H1 (cell line): ENCODE measurements around the gene OR2A14. TPM values are rescaled to one million over a fixed set of nuclear protein-coding genes. Genes with fewer than 3 reads are reported as not detected.

ENCODE experiments used
- CTCF ChIA-PET: fragments of 300-600 bp; sonication (Branson Sonifier 250); formaldehyde crosslinking; loops from one replicate; lab custom pipeline; 2021; ENCODE audit not compliant: partially characterized antibody; lab: Charles Lee
- POLR2A ChIA-PET: fragments of 300-600 bp; sonication (Branson Sonifier 250); formaldehyde crosslinking; loops from one replicate; lab custom pipeline; 2021; ENCODE audit warnings: inconsistent platforms; ENCODE audit not compliant: partially characterized antibody; lab: Charles Lee
- DNase-seq, 2 experiments: peaks; one replicate each; pipeline versions ENCODE4 v3.0.0 to v3.0.0-alpha.2; 2010 to 2022; ENCODE audit warnings: low spot score in 2 of 2, low read depth in 1 of 2, mixed read lengths in 1 of 2
- FAIRE-seq: peaks from 2 replicates; lab custom pipeline; 2011; peaks lifted over from hg19 to GRCh38; lab: Jason Lieb, UNC
- H2AFZ ChIP-seq: 2 replicates; pipeline ENCODE4 v1.8.1; 2012; ENCODE audit warnings: low read length, inconsistent platforms
- H2AK5ac ChIP-seq: 2 replicates; pipeline ENCODE4 v1.6.1; 2013; ENCODE audit warnings: low read depth, low read length
- H2BK120ac ChIP-seq: replicated peaks from 2 replicates; pipeline ENCODE3; 2013; ENCODE audit warnings: low read depth, low read length, inconsistent platforms
- H2BK12ac ChIP-seq: 2 replicates; pipeline ENCODE4 v1.6.1; 2013; ENCODE audit warnings: low read depth, low read length
- H2BK15ac ChIP-seq: 2 replicates; pipeline ENCODE4 v1.6.1; 2013; ENCODE audit warnings: low read length
- H2BK20ac ChIP-seq: 2 replicates; pipeline ENCODE4 v1.6.1; 2013; ENCODE audit warnings: low read length
- H2BK5ac ChIP-seq: 2 replicates; pipeline ENCODE4 v1.6.1; 2013; ENCODE audit warnings: low read depth, low read length
- H3K14ac ChIP-seq: 2 replicates; pipeline ENCODE4 v1.6.1; 2013; ENCODE audit warnings: inconsistent platforms; ENCODE audit not compliant: insufficient read length
- H3K18ac ChIP-seq: 2 replicates; pipeline ENCODE4 v1.6.1; 2013; ENCODE audit warnings: low read length; ENCODE audit errors: extremely low read depth
- H3K23ac ChIP-seq: 2 replicates; pipeline ENCODE4 v1.6.1; 2013; ENCODE audit warnings: inconsistent platforms; ENCODE audit not compliant: insufficient read length
- H3K23me2 ChIP-seq: 2 replicates; pipeline ENCODE4 v1.6.1; 2013; ENCODE audit warnings: low read depth, low read length
- H3K27ac ChIP-seq: 2 replicates; pipeline ENCODE4 v1.6.1; 2011; ENCODE audit warnings: low read depth, low read length, inconsistent platforms
- H3K27me3 ChIP-seq, 4 experiments: replicated peaks in 1 of 4; 1 replicate in 1 of 4; 2 replicates in 3 of 4; pipeline versions ENCODE4 v1.6.1 to v1.8.1; 2011 to 2013; ENCODE audit warnings: low read length in 3 of 4, mild to moderate bottlenecking in 3 of 4, inconsistent platforms in 2 of 4, mixed read lengths in 2 of 4, moderate library complexity in 1 of 4; ENCODE audit not compliant: control insufficient read depth in 3 of 4, insufficient read depth in 3 of 4; ENCODE audit errors: extremely low read depth in 1 of 4
- H3K36me3 ChIP-seq, 4 experiments: 2 replicates each; pipeline versions ENCODE4 v1.6.1 to v1.8.1; 2011 to 2013; ENCODE audit warnings: mild to moderate bottlenecking in 4 of 4, low read length in 3 of 4, moderate library complexity in 2 of 4, control low read depth in 1 of 4, inconsistent platforms in 1 of 4; ENCODE audit not compliant: insufficient read depth in 4 of 4, control insufficient read depth in 2 of 4
- H3K4ac ChIP-seq: replicated peaks from 2 replicates; pipeline ENCODE3; 2013; ENCODE audit warnings: low read length, low read depth, mixed read lengths, inconsistent platforms; ENCODE audit not compliant: insufficient read length
- H3K4me1 ChIP-seq, 4 experiments: replicated peaks in 1 of 4; 1 replicate in 1 of 4; 2 replicates in 3 of 4; pipeline versions ENCODE4 v1.6.1 to v1.8.1; 2011 to 2013; ENCODE audit warnings: low read length in 3 of 4, inconsistent platforms in 2 of 4, mixed read lengths in 1 of 4; ENCODE audit not compliant: insufficient read depth in 4 of 4, control insufficient read depth in 3 of 4
- H3K4me2 ChIP-seq, 2 experiments: 2 replicates each; pipeline versions ENCODE4 v1.6.1 to v1.8.1; 2011 to 2013; ENCODE audit warnings: low read depth in 2 of 2, low read length in 2 of 2, control low read depth in 1 of 2, inconsistent platforms in 1 of 2, mild to moderate bottlenecking in 1 of 2; ENCODE audit not compliant: insufficient read depth in 1 of 2
- H3K4me3 ChIP-seq, 4 experiments: fragments of 200-600, 300-600 bp in 1 of 4; sonication (generic), shearing (Covaris generic), sonication (Bioruptor Twin) in 1 of 4; 2 replicates each; pipeline versions ENCODE4 v1.5.1 to v1.8.1; 2011 to 2016; ENCODE audit warnings: low read length in 4 of 4, low read depth in 3 of 4, control low read depth in 2 of 4, inconsistent platforms in 2 of 4, mild to moderate bottlenecking in 2 of 4, mixed read lengths in 1 of 4, moderate library complexity in 1 of 4; ENCODE audit not compliant: insufficient read depth in 2 of 4; ENCODE audit errors: extremely low read depth in 1 of 4
- H3K56ac ChIP-seq: replicated peaks from 2 replicates; pipeline ENCODE3; 2013; ENCODE audit warnings: low read depth, mild to moderate bottlenecking, mixed read lengths, low read length, inconsistent platforms; ENCODE audit not compliant: insufficient read length
- H3K79me1 ChIP-seq: 2 replicates; pipeline ENCODE4 v1.6.1; 2013; ENCODE audit warnings: low read depth, low read length, control low read depth
- H3K79me2 ChIP-seq, 2 experiments: 2 replicates each; pipeline versions ENCODE4 v1.6.1 to v1.8.1; 2012 to 2013; ENCODE audit warnings: low read length in 2 of 2, mild to moderate bottlenecking in 2 of 2, inconsistent platforms in 1 of 2; ENCODE audit not compliant: insufficient read depth in 2 of 2, control insufficient read depth in 1 of 2
- H3K9ac ChIP-seq, 4 experiments: replicated peaks in 1 of 4; 1 replicate in 1 of 4; 2 replicates in 3 of 4; pipeline versions ENCODE4 v1.6.1 to v1.8.1; 2011 to 2013; ENCODE audit warnings: low read depth in 3 of 4, low read length in 3 of 4, control low read depth in 2 of 4, mild to moderate bottlenecking in 2 of 4, moderate library complexity in 2 of 4, inconsistent platforms in 1 of 4; ENCODE audit errors: extremely low read depth in 1 of 4
- H3K9me3 ChIP-seq, 2 experiments: 2 replicates each; pipeline versions ENCODE4 v1.6.1 to v1.8.1; 2012 to 2013; ENCODE audit warnings: mild to moderate bottlenecking in 2 of 2, moderate library complexity in 2 of 2, control low read depth in 1 of 2, inconsistent platforms in 1 of 2, low read depth in 1 of 2, low read length in 1 of 2, mixed read lengths in 1 of 2; ENCODE audit not compliant: insufficient read depth in 2 of 2
- H4K20me1 ChIP-seq, 2 experiments: replicated peaks in 1 of 2; 2 replicates each; pipeline versions ENCODE3 to v1.8.1; 2011 to 2013; ENCODE audit warnings: inconsistent platforms in 2 of 2, low read length in 2 of 2, mild to moderate bottlenecking in 1 of 2; ENCODE audit not compliant: insufficient read depth in 2 of 2, control insufficient read depth in 1 of 2
- H4K5ac ChIP-seq: 2 replicates; pipeline ENCODE4 v1.6.1; 2013; ENCODE audit warnings: low read length, low read depth, mixed read lengths, inconsistent platforms; ENCODE audit not compliant: insufficient read length
- H4K8ac ChIP-seq: 2 replicates; pipeline ENCODE4 v1.8.0; 2013; ENCODE audit warnings: mild to moderate bottlenecking, moderate library complexity, low read length, inconsistent platforms; ENCODE audit not compliant: insufficient read depth; ENCODE audit errors: extremely low read depth
- H4K91ac ChIP-seq: replicated peaks from 2 replicates; pipeline ENCODE3; 2013; ENCODE audit warnings: low read length, mixed read lengths, inconsistent platforms; ENCODE audit not compliant: insufficient read length
- KDM1A ChIP-seq: fragments of 200-600, 300-600 bp; sonication (generic); IDR thresholded peaks from 2 replicates; pipeline ENCODE4 v1.7.1; 2016; ENCODE audit warnings: mild to moderate bottlenecking, low read length, borderline replicate concordance
- RFX5 ChIP-seq: IDR thresholded peaks from 2 replicates; pipeline ENCODE4 v1.6.1; 2011; ENCODE audit warnings: low read depth, low read length, improper control_type of control experiment, borderline replicate concordance
- RXRA ChIP-seq: IDR thresholded peaks from 2 replicates; pipeline ENCODE4 v1.6.1; 2011; ENCODE audit warnings: low read depth, mild to moderate bottlenecking, low read length, moderate library complexity; ENCODE audit not compliant: insufficient read depth
- WGBS, 2 experiments: shearing (Covaris generic) in 1 of 2; methylation state at CpG; one replicate each; pipeline versions ENCODE4 v1.1.6 to v1.1.7; 2013 to 2015; ENCODE audit warnings: low lambda C conversion rate in 2 of 2, mixed read lengths in 2 of 2, inconsistent platforms in 1 of 2, low coverage in 1 of 2, missing lambda C conversion rate in 1 of 2; ENCODE audit not compliant: insufficient replicate concordance in 2 of 2, insufficient coverage in 1 of 2, insufficient read length in 1 of 2; ENCODE audit errors: extremely low coverage in 1 of 2, missing lambda C conversion rate in 1 of 2; 5-methylcytosine and 5-hydroxymethylcytosine counted together
- polyA plus RNA-seq, 7 experiments: library from polyadenylated mRNA; depleted of rRNA in 3 of 7; stranded (reverse) in 5 of 7; unstranded in 2 of 7; fragments of >200 nt in 5 of 7; fragments of 200-250 nt in 2 of 7; gene quantifications; 1 replicate in 5 of 7; 2 replicates in 1 of 7; 4 replicates in 1 of 7; pipeline versions ENCODE4 v1.2.1 to v1.2.3, GENCODE V29; 2011 to 2013; ENCODE audit warnings: missing spikeins in 2 of 7, mixed read lengths in 2 of 7
- total RNA-seq: library from RNA; stranded (reverse); fragmentation: NEBNext Ultra II Directional; extraction: Animal tissue kit (Norgen Biotek cat#: 25700); gene quantifications from 2 replicates; pipeline ENCODE4 v1.2.1, GENCODE V29; 2021

Gene OR2A14
- total and polyA plus RNA-seq, 2 of the 8 experiments (the other 6 are each of a cell fraction or from before 2014, with no cell fraction given): not detected

GRCh38 chr7:144134116-144134515 is 11.1 kb downstream of the OR2A14 start:
- ChIA-PET CTCF (no interaction called here), POLR2A (no interaction called here)
- H2AK5ac ChIP-seq: no peak overlapping the region
- H2BK15ac ChIP-seq: no peak overlapping the region
- no peak overlapping the region for H4K91ac ChIP-seq
- H3K4me1 ChIP-seq: no peaks in the 10 kb centered on the region
- no peak overlapping the region for H4K8ac ChIP-seq
- H2BK120ac ChIP-seq: no peak overlapping the region
- no peak for FAIRE-seq
- no peaks in the 10 kb centered on the region for H3K27me3 ChIP-seq
- no peak overlapping the region for H2BK20ac ChIP-seq
- H3K4me3 ChIP-seq: no peak overlapping the region
- no peak overlapping the region for H3K18ac ChIP-seq
- H3K23me2 ChIP-seq: no peaks in the 10 kb centered on the region
- no peak overlapping the region for H2BK5ac ChIP-seq
- H2BK12ac ChIP-seq: no peak overlapping the region
- no peaks in the 10 kb centered on the region for H3K79me2 ChIP-seq
- H3K9ac ChIP-seq: no peak overlapping the region
- no peak overlapping the region for H3K56ac ChIP-seq
- H3K4me2 ChIP-seq: no peak overlapping the region
- no peaks in the 10 kb centered on the region for H3K36me3 ChIP-seq
- H3K79me1 ChIP-seq: no peaks in the 10 kb centered on the region
- no peak overlapping the region for H3K23ac ChIP-seq
- no peak overlapping the region for H3K4ac ChIP-seq
- WGBS, 2 experiments: 82% methylated on average over 1 of the region's 1 CpG; no CpG with 5 or more reads in 1 of the 2 experiments
- no peak overlapping the region for H3K27ac ChIP-seq
- no peak overlapping the region for H4K5ac ChIP-seq
- H2AFZ ChIP-seq: no peak overlapping the region
- no peak overlapping the region for H3K14ac ChIP-seq
- no peaks in the 10 kb centered on the region for H4K20me1 ChIP-seq
- no peaks in the 10 kb centered on the region for H3K9me3 ChIP-seq
- no peak for TF ChIP-seq KDM1A
- TF ChIP-seq RFX5: 0 out of 2 replicates have a peak, but pooled peaks have one; percentile 33
- TF ChIP-seq RXRA: no peak
- TF ChIP-seq, all 59 proteins: peak for 1
- no peak for DNase-seq
